GM21528 (cell line): ENCODE results near the gene AMDHD2.

Experiments used
- ATAC-seq: cut with Tn5 transposase; IDR thresholded peaks from one replicate; pipeline ENCODE4 v1.9.1; 2021; ENCODE audit warnings: mild to moderate bottlenecking, moderate library complexity; ENCODE audit not compliant: unreplicated experiment, low FRiP score

AMDHD2 gene

DNA sequence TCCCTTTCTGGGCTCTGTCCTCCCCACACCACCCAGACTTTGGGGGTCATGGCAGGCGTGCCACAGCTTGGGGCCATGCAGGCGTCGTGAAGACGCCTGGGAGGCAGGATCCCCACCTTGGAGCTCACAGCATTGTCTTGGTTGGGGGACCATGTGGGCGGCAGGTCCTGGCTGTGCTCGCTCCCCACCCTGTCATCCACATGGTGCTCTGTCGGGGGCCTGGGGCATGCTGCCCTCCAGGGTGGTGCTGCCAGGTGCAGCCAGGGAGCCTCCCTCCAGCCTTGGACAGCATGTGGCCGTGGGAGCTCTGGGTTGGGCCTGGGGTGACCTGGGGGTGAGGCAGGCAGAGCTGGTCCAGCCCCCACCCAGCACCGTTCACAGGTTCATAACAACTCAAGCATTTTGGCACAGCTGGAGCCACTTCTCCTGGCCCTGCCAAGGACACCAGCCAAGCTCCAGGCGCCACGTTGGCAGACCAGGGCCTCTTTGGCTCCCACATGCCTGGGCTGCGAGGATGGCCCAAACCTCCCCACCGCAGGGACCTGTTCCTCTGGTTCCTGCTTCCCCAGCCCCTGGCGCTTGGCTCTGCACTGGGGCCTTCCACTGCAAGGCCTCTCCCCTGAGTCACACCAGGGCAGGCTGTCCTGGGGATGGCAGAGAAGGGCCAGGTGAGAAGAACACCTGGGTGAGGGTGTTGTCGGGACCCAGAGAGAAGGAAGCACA, 21.5 kb upstream of the AMDHD2 start:
- no peak for ATAC-seq

- no peak for ATAC-seq
Observed at GRCh38 chr16:2499454-2499853, 20.7 kb upstream of the AMDHD2 start.

GRCh38 chr16:2499890-2500429, 20.2 kb upstream of the AMDHD2 start:
- no peak for ATAC-seq

- ATAC-seq: no peak
Observed at GRCh38 chr16:2500430-2500917, 19.7 kb upstream of the AMDHD2 start.

DNA sequence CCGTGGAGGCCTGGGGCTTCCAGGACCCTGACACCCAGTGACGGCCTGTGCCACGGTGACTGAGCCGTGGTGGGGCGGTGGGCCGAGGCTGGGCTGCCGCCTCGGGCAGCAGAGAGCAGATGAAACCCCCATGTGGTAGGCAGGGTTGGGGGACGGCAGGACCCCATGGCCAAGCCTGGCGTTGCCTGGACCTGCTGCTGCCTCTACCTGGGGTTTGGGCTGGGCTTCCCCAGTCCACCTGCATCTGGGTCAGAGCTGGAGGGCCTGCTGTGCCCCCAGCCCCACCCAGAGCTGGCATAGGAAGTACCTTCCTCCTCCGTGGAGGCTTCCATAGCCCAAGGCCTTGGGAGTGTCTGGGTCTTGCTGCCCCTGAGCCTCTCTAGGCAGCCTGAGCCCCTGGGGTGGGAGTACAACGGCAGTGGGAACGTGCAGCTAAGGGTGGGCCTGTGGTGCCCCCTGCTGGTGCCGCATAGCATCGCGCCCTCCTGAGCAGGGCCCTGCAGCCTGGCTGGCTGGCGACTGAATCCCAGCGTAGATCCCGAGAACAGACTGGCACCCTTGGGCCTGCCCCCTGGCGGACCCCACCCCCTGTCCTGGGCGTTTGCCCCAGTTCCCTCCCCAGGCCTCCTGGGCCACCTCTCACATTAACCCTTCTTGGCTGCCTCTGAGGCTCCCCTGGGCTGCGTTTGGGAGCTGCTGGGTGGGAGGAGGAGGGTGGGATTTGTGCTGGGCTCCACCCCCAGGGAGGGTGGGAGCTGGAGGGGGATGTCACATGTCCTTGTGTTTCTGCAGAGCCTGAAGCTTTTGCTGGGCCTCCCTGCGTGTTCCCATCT, 19.0 kb upstream of the AMDHD2 start:
- ATAC-seq: no peak

DNA sequence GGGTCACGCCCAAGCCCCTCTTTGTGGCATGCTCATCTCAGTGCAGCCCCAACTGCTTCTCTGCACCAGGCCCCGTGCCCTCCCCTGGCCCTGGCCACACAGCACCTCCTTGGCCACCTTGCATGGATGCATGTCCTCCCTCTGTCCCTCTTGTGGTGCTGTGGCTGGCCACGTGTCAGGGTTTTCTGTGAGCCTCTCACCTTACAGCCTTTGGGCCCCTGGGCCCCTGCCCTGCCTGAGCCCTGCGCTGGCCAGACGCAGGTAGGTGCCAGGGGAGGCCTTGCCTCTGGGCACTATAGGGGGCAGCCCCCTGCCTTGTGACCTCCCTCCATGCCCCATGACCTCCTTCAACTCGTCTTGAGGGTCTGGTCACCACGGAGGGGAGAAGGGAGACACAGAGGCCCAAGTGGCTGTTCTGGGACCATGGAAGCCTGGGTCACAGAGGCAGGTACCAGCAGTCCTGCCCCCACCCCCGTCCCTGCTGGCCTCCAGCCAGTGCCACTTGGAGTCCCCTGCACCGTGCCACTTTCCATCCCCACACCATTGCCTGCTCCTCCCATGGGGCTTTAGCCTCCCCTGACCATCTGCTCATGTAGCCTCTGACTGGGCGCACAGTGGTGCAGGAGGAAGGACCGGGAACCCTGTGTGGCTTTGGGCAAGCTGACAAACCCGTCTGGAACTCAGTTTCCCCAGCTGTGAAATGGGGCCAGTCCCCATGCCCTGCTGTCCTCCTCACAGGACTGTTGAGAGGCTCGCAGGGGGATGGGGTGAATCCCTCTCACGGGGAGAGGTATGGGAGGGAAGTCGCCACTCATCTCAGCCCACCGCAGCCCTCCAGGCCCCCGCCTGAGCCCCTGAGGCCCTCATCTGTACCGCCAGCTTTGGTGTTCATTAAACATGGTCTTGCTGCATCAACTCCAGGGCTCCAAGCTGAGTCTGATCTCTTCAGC, 17.9 kb upstream of the AMDHD2 start:
- ATAC-seq: no peak

GRCh38 chr16:2505695-2506094, 14.5 kb upstream of the AMDHD2 start:
- no peak for ATAC-seq

DNA sequence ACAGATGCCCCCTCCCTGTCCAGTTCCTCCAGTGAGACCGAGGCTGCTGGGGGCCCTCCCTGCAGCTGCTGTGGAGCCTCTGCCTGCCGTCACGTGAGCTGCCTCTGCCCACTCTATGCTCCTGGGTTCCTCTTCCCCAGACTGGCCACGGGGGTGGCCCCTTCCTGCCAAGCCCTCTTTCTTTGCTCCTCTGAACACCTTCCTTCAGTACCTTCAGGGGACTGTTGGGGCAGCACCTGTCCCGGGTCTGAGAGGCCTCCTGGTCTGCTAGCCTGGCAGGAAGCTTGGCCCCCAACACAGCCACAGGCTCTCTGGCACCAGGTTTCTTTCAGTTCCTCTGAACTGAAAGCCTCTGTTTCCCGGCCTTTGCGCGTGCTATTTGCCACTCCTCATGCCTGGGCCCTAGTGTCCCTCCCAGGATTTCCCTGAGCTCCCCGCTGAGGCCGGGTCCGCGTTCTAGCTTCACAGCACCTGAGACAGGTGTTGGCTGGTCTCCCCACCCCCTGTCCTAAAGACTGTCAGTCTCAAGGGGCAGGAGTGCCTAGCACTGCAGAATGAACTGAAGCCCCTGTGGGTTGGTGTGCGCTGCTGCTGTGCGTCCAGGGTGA, 13.0 kb upstream of the AMDHD2 start:
- peak; percentile 49 for ATAC-seq

DNA sequence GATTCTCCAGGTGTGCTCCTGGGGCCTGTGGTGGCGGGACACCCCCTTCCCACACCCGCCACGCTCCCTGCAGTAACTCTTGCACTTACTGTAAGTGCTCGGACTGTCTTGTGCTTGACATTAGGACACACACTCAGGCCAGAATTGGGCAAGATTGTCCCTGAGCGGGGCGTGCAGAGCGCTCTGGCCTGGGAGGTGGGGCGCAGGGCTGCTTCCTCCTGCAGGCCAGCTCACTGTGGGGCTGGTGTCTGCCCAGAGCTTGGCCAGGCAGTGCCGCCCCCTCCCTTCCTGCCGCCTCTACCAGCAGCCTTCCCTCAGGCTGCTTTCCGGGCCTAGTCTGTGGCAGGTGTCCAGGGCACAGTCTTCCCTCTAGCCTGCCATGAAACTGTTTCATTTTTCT, 12.5 kb upstream of the AMDHD2 start:
- no peak for ATAC-seq

- no peak for ATAC-seq
Observed at GRCh38 chr16:2508722-2509400, 11.3 kb upstream of the AMDHD2 start.

DNA sequence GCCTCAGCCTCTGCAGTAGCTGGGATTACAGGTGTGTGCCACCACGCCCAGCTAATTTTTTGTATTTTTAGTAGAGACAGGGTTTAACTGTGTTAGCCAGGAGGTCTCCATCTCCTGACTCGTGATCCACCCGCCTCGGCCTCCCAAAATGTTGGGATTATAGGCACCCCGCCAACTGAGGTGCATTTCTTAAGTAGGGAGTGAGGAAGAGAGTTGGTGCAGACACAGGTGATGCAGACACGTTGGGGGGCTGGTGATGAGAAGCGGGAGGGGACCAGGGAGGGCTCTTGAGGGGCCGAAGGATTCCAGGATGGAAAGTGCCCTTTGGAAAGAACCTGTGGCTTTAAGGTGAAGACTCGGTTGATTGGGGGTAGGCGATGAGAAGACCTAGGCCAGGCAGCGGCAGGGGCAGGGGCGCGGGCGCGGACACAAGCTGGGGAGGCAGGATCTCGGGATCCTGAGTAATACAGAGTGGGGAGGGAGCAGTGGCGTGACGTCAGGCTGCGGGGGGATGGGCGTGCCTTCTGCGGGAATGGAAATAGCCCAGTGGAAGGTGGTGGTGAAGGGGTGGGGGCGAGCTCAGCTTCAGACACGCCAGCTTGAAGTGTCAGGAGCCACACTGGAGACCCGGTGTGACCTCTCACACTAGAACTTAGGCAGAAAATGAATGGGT, 8.9 kb upstream of the AMDHD2 start:
- ATAC-seq: no peak

GRCh38 chr16:2511996-2512734, 8.0 kb upstream of the AMDHD2 start:
- no peak for ATAC-seq

DNA sequence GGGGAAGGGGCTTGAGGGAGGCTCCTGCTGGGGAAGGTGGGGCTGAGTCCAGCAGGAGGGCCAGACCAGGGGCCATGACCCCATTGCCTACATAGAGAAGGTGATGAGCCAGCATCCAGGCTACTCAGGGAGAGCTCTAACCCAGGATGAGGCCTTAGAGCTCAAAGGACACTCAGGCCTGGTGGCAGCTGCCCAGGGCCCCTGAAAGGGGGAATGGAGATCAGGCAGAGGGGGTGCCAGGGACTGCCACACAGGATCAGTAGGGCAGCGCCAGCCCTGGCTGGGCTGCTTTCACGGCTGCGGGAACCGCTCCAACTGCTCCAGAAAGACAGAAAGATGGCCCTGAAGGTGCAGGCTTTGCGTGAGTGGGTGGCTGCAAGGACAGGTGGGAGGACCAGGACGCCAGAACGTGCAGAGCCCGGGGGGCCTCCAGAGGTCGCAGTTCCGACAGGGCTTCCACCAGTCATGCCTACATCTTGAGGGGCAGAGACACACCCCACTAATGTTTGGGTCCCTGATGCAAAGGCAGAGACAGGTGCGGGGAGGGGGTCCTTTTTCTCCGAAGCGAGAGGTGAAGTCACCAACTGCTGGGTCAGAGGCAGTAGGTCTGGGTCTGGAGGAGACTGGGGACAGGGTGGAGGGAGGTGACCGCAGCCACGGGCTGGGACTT, 7.3 kb upstream of the AMDHD2 start:
- no peak for ATAC-seq

- peak; percentile 63 for ATAC-seq
Observed at GRCh38 chr16:2513405-2514332, 6.5 kb upstream of the AMDHD2 start, which contains the start of gene ATP6V0C. Gene ATP6V0C (plus strand): TSS chr16:2513952. CDS start chr16:2514104, 152 bp downstream.

DNA sequence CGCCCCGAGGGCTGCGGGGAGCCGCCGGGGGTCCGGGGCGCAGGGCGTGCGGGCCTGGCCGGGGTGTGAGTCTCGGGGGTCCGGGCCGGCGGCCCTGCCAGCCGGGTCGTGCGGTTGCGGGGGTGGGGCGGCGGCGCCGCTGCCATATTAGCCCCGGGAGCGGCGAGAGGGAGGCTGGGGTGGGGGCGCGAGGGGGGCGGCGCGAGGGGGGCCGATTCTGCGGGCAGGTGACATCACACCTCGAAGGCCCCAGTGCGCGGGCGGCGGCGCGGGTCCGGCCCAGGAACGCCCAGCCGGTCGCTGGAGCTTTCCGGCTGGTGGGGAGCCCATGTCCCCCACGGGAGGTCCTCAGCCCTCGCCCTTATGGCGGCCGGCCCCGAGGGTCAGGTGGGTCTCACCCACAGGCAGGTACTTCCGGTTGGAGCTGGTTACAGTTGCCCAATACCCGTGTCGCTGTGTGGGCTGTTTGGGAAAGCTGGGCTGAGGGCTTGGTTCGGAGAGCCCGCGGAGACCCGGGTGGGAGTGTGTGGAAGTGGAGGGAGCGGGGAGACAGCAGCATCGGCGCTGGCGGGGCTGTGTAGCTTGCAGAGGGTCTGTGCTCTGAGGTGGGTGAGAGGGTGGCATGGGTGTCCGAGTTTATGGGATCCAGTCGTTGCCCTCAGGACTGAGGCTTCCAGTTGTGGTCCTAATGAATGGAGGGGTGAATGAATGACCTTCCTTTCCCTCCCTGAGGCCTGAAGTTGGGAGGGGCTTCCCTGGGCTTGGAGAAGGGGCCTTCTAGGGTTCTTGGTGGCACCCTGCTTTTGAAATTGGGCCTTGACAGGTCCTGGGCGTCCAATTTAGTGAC, 5.6 kb upstream of the AMDHD2 start:
- ATAC-seq: no peak
